HG02798 (cell line): Measurements from ENCODE around the gene CYTIP.

ENCODE experiments used
- ATAC-seq: cut with Tn5 transposase; IDR thresholded peaks from one replicate; pipeline ENCODE4 v1.9.1; 2021; ENCODE audit warnings: mild to moderate bottlenecking; ENCODE audit not compliant: unreplicated experiment, poor library complexity

Gene CYTIP

GRCh38 chr2:157465554-157465953 lies 21.7 kb upstream of the CYTIP start:
- no peak for ATAC-seq

DNA sequence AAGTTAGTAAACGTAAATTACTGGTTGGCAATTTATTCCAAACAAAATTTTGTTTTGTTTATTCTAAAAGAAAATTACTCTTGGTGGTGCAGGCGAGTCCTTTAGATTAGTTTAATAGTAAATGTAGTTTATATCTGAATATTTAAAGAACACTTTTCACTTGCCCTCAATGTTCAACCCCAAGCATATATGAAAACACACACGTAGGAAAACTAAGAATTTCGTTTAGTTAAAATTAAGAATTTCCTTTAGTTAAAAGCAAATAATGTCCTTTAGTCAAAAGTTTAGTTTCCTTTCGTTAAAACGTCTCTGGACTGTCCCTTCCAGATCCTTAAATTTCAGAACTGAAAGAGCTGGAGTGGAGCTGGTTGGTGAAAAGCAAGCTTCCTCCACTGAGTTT lies 19.1 kb upstream of the CYTIP start:
- ATAC-seq, result no peak

- no peak for ATAC-seq
Measured at GRCh38 chr2:157460897-157461296, 17.0 kb upstream of the CYTIP start.

DNA sequence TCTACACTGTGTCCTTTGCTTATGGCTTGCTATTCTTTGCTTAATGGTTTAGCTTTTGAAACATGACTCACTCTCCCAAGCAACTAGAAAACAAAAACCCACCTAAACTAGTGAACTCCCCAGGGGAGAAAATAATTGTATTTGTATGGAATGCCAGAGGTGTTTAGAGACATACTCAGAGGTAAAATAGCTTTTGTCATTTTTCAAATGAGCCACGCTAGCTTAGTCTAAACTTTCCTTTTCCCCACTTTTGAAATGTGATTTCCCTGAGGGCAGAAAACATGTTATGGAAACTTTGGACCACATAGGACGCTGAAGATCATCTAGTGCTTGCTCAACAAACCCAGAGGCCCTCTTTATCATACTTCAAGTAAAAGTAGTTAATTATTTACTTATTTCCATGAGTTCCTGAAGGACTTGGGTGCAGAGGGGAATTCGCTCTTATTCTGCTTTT lies 16.5 kb upstream of the CYTIP start:
- no peak for ATAC-seq

DNA sequence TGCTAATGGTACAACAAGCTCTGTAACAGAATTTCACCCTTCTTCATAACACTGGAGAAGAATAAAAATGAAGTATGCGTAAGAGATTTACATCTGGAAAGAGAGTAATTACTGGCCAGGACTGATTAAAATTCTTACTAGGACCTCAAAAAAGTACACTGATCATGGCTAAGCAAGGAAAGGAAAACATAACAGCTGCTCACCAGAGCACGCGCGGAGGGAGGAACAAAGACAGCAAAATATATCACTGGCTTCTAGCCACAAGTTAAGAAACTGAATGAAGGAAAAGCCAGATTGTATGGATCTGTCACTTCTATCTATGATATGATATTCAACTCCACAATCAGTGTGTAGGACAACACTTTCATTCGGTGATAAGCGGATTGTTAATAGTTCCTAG lies 15.6 kb upstream of the CYTIP start:
- no peak for ATAC-seq

GRCh38 chr2:157447741-157448140 lies 3.9 kb upstream of the CYTIP start:
- ATAC-seq, result no peak

DNA sequence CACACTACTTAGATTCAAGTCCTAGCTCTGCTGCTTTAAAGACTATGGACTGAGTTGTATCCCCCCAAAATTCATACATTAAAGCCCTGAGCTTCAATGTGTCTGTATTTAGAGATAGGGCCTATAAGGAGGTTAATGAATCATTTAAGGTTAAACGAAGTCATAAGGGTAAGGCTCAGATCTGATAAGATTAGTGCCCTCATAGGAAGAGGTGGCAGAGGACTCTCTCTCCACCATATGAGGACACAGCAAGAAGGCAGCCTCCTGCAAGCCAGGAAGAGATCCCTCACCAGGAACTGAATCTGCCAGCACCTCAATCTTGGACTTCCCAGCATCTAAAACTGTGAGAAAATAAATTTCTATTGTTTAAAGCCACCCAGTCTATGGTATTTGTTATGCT lies 3.1 kb upstream of the CYTIP start:
- ATAC-seq, result no peak

GRCh38 chr2:157444641-157445040 lies 752 bp upstream of the CYTIP start:
- ATAC-seq, result peak; percentile 29

GRCh38 chr2:157443090-157443489 lies 799 bp downstream of the CYTIP start:
- no peak for ATAC-seq

DNA sequence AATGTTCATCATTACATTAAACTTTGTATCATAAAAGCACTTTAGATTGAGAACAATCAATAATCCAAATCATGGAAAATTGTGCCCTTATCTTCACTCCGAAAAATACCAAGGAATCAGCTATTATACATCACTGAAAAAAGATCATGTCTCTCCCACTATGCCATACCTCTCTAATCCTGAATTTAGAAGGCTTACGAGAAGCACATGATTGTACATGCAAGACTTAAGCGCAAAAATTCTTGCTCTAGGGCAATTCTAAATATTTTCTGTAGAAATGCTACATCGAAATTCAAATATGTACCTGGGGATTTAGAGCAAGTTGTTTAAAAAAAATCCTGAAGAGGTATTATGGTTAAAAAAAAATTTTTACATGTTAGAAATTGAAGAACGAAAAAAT lies 1.3 kb downstream of the CYTIP start:
- ATAC-seq, result no peak

GRCh38 chr2:157442191-157442590 lies 1.7 kb downstream of the CYTIP start:
- ATAC-seq, result no peak

GRCh38 chr2:157441072-157441454 lies 2.8 kb downstream of the CYTIP start:
- ATAC-seq, result peak; percentile 52

- no peak for ATAC-seq
Measured at GRCh38 chr2:157440404-157441071, 3.4 kb downstream of the CYTIP start.

- peak; percentile 47 for ATAC-seq
Measured at GRCh38 chr2:157439824-157440186, 4.1 kb downstream of the CYTIP start.

DNA sequence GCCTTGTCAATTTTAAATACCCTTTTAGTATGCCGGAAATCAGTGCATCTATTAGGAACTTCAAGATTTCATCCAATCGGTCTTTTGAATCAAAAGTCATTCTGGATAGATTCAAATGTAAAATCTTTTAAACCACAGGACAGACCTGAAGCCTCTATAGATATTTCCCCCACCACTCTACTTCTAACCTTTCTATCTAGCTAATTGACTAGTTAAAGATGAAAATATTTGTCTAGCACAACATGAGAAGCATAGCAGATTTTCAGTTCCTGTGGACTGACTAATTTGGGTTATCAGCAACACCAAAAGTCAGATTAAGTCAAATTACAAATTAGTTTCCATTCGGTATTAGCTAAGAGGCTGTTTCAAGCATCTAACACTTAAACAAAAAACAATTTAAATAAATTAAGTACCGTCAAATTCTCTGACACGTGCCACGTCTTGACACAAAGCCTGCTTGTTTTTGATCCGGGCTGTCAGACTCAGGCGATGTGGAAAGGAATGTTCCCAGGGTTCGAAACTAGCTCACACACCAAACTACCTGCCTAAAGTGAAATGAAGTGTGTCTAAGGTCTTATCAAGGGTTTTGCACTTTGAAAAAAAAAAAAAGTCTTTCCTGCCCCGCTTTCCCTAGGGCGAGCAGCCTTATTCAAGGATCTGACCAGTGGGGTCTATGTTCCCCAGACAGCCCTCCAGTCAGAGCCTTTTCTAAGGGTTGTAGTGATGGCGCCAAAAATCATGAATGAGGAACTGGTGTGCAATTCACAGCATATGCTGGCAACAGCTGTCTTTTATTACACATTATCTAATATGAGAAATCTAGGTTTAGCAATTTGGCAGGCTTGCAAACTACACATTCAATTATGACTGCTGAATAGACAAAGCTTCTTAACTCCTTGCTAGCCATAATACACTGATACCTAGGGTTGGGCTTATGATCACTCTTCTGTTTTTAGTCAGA lies 4.7 kb downstream of the CYTIP start:
- peak; percentile 13 for ATAC-seq

DNA sequence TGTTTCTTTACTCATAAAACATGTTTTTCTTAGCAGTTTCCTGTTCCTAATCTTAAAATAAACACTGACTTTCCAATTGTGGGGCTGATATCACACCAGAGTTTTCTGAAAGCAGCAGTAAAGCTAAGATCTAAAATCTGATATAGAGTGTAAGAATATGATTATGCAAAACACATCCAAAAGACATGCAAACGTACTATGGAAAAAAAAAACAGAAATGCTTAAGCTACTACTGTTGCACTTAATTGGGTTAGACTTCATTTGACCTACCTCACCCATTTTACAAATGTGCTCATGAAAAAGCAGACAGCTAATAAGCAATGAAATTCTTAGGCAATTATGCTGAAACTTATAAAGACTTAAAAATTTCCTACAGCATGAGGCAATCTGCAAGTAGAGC lies 10.5 kb downstream of the CYTIP start:
- ATAC-seq, result no peak

DNA sequence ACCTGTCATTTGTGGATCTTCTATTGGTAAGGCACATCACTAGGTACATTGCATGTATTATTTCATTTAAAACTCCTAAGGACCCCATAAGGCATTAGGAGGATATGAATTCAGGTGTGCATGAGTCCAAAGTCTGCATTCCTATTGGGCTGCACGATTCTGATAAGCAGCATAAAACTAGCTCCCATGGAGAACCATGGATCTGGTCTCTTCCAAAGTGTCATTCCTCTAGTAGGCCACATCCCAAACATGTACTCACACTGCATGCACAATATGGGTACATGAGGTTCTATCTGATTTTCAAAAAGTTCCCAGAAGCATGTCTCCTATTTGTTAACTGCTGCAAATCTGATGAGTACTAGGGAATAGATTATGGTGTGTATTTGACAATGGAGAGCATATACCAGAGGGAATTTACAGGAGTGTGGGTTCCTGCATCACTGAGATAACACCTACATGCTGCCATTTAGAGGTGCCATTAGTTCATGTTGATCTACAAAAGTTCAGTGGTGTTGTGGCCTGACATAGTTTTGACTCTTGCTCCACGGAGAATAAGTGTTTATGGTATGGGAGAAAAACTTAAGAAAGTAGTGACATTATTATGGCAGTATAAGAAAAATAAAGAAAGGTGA lies 11.3 kb downstream of the CYTIP start:
- no peak for ATAC-seq

DNA sequence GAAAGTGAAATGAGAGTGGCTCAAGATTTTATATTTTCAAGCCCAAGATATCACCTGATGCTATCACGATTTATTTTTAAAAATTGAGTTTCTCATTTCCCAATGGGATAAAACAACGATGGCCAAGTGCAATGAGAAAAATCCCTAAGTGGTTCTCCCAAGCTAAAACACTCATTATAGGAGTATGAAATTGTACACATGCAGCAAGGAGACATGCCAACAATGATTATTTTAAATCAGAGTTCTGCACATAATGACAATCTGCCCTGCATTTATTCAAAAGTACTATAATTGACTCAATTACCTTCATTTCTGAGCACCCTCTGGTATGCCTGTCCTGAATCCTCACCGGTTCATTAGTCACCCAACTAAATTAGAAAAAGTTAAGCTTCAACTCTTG lies 12.7 kb downstream of the CYTIP start:
- ATAC-seq, result no peak

- ATAC-seq, result no peak
Measured at GRCh38 chr2:157428500-157429175, 15.3 kb downstream of the CYTIP start.

GRCh38 chr2:157427922-157428303 lies 16.0 kb downstream of the CYTIP start:
- no peak for ATAC-seq
